ENCODE data around the gene SLC52A3. TPM values are rescaled to one million over a fixed set of nuclear protein-coding genes. Genes with fewer than 3 reads are reported as not detected.
"Not testable (repeated sequence)": the region's sequence is repeated elsewhere in the genome, so short reads cannot be mapped to it uniquely, and the experiment has no call there.

Gene SLC52A3
- total RNA-seq, 1 donor from 2014 or later: 2.3 TPM

DNA sequence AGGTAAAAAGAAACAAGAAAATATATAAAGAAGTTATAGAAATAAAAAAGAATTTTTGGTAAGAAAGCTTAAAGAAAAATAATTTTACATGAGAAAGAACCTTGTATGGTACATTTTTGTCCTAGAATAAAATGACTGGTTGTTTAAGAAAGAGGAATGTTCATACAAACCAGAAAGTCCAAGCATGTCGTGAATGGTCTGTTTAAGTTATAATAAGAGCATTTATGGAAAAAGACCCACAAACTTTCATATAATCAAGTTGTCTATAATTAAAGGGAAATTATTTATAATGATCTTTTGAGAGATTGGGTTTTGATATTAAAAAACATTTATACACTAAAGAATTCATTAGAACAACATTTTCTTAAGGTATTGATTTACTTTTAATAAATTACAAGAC is 37.4 kb upstream of the SLC52A3 start:
- Histone ChIP-seq H3K4me1 (no peaks in the 10 kb centered on the region), H3K27ac (replicated peaks) (no peak overlapping the region), H3K9me3 (replicated peaks) (peaks cover 25% of the 10 kb centered on the region), H3K4me3 (no peak overlapping the region), H3K27me3 (ENCODE audit: low read depth) (peaks cover 49% of the 10 kb centered on the region), H3K36me3 (no peaks in the 10 kb centered on the region)
- DNase-seq: no peak
- intact Hi-C loops (cut with micrococcal nuclease): no loop called here
- TF ChIP-seq, protein P1, sequence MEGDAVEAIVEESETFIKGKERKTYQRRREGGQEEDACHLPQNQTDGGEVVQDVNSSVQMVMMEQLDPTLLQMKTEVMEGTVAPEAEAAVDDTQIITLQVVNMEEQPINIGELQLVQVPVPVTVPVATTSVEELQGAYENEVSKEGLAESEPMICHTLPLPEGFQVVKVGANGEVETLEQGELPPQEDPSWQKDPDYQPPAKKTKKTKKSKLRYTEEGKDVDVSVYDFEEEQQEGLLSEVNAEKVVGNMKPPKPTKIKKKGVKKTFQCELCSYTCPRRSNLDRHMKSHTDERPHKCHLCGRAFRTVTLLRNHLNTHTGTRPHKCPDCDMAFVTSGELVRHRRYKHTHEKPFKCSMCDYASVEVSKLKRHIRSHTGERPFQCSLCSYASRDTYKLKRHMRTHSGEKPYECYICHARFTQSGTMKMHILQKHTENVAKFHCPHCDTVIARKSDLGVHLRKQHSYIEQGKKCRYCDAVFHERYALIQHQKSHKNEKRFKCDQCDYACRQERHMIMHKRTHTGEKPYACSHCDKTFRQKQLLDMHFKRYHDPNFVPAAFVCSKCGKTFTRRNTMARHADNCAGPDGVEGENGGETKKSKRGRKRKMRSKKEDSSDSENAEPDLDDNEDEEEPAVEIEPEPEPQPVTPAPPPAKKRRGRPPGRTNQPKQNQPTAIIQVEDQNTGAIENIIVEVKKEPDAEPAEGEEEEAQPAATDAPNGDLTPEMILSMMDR (IDR thresholded peaks at IDR 0.05; ENCODE audit: borderline replicate concordance): no peak

DNA sequence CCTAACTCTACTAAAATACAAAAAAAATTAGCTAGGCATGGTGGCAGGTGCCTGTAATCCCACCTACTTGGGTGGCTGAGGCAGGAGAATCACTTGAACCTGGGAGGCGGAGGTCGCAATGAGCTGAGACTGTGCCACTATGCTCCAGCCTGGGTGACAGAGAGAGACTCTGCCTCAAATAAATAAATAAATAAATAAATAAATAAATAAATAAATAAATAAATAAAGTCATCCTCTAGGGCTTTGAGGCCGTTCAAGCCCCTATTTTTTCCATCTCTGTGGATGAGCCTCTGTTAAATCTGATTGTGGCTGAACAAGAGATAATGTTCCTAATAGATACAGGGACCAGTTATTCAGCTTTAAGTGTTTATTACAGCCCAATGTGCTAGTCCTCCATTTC is 33.4 kb upstream of the SLC52A3 start:
- TF ChIP-seq, protein P1 (IDR thresholded peaks at IDR 0.05; ENCODE audit: borderline replicate concordance): no peak
- intact Hi-C loops (cut with micrococcal nuclease): no loop called here
- Histone ChIP-seq H3K4me1 (no peaks in the 10 kb centered on the region), H3K4me3 (no peak overlapping the region), H3K9me3 (replicated peaks) (peaks cover 23% of the 10 kb centered on the region), H3K36me3 (no peaks in the 10 kb centered on the region), H3K27ac (replicated peaks) (no peak overlapping the region), H3K27me3 (ENCODE audit: low read depth) (peaks cover 33% of the 10 kb centered on the region)
- no peak for DNase-seq

DNA sequence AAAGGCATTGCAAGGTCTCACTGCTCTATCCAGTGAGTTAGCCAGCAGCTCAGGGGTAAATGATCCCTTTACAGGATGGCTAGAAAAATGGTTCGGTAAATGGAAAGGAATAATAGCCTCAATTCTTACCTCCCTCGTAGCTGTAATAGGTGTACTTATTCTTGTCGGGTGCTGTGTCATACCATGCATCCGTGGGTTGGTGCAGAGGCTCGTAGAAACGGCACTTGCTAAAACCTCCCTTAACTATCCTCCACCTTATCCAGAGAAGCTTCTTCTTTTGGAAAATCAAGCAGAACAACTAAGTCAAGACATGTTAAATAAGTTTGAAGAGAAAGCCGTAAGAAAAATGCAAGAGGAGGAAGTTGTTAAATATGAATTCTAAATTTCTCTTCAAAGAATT is 31.7 kb upstream of the SLC52A3 start:
- intact Hi-C loops (cut with micrococcal nuclease); H3K27ac ChIP-seq (replicated peaks); H3K4me1 ChIP-seq; H3K9me3 ChIP-seq (replicated peaks); H3K4me3 ChIP-seq; DNase-seq; H3K36me3 ChIP-seq: not testable (repeated sequence)
- H3K27me3 ChIP-seq (ENCODE audit: low read depth): peaks cover 33% of the 10 kb centered on the region

DNA sequence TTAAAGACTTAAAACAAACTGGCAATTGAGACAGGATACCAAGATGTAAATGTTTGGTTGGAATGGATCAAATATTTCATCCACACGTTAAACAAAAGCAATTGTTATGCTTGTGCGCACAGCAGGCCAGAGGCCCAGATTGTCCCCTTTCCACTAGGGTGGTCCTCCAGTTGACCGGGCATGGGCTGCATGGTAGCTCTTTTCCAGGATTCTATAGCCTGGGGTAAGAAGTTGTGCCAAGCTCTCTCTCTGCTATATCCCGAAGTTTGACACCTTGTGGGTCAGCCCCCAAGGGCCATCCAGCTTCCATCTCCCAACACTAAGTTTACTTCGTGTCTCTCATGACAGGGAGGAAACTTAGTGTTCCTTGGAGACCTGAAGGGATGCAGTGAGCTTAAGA is 30.4 kb upstream of the SLC52A3 start:
- H3K27ac ChIP-seq (replicated peaks); intact Hi-C loops (cut with micrococcal nuclease); H3K4me3 ChIP-seq; H3K9me3 ChIP-seq (replicated peaks); H3K4me1 ChIP-seq; H3K36me3 ChIP-seq; DNase-seq: not testable (repeated sequence)
- peaks cover 33% of the 10 kb centered on the region for H3K27me3 ChIP-seq (ENCODE audit: low read depth)

DNA sequence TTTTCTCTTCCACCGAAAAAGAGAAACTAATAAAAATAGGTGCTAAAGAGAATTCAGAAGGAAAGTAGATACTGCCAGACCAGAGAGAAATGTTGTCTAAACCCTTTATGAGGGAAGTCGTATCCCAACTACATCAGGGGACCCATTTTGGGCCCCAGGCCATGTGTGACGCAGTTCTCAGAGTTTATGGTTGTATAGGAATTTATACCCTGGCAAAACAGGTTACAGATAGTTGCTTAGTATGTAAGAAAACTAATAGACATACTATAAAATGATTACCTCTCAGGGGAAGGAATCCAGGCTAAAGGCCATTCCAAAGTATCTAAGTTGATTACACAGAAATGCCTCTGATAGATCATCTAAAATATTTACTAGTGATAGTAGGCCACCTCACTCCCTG is 28.6 kb upstream of the SLC52A3 start:
- Histone ChIP-seq H3K27me3 (ENCODE audit: low read depth) (peaks cover 27% of the 10 kb centered on the region), H3K9me3 (replicated peaks) (peaks cover 6% of the 10 kb centered on the region), H3K36me3 (no peaks in the 10 kb centered on the region), H3K4me3 (no peak overlapping the region), H3K4me1 (no peaks in the 10 kb centered on the region), H3K27ac (replicated peaks) (no peak overlapping the region)
- TF ChIP-seq, protein P1 (IDR thresholded peaks at IDR 0.05; ENCODE audit: borderline replicate concordance): no peak
- intact Hi-C loops (cut with micrococcal nuclease): no loop called here
- DNase-seq: no peak

DNA sequence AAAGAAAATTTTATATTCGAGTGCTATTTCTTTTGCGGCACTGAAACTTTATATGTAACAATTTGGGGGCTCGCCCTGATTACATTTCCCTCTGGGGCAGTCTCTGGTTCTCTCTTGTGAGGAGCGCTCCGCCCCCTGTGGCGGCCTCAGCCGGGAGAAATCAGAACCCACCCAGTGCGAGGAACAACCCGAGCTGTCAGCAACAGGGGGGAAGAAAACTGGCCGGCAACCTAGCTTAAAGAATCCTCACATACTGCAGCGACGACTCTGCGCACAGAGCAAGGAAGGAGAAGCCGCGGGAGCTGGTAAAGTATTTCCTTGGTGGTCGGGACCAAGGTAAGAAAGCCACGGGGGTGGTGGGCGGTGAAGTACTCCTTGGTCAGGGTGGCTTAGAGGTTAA is 23.9 kb upstream of the SLC52A3 start:
- peaks cover 15% of the 10 kb centered on the region for H3K9me3 ChIP-seq (replicated peaks)
- TF ChIP-seq, protein P1 (IDR thresholded peaks at IDR 0.05; ENCODE audit: borderline replicate concordance): no peak
- H3K4me3 ChIP-seq: no peak overlapping the region
- peaks cover 19% of the 10 kb centered on the region for H3K27me3 ChIP-seq (ENCODE audit: low read depth)
- no peaks in the 10 kb centered on the region for H3K4me1 ChIP-seq
- no peak for DNase-seq
- no peak overlapping the region for H3K27ac ChIP-seq (replicated peaks)
- intact Hi-C loops (cut with micrococcal nuclease): no loop called here
- H3K36me3 ChIP-seq: no peaks in the 10 kb centered on the region

DNA sequence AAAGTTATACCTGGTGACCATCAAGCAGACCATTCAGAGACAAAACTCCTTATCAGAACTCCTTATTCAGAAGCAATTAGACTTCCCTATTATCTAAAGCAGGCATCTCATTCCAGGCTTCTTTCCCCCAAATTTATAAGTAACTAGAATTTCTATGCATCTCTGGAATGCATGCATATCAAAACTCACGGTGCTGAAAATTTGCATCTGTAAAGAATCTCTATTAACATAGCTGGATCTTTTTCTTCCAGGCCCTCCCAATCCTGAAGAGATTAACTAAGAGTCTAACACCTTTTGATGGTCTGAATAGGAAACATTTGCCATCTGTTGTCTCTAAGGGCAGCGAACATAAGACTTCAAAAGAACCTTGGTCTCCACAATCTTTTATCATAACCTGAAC is 22.8 kb upstream of the SLC52A3 start:
- intact Hi-C loops (cut with micrococcal nuclease): no loop called here
- Histone ChIP-seq H3K9me3 (replicated peaks) (peaks cover 15% of the 10 kb centered on the region), H3K27ac (replicated peaks) (no peak overlapping the region), H3K4me1 (no peaks in the 10 kb centered on the region), H3K36me3 (no peaks in the 10 kb centered on the region), H3K4me3 (no peak overlapping the region), H3K27me3 (ENCODE audit: low read depth) (peaks cover 25% of the 10 kb centered on the region)
- no peak for DNase-seq
- TF ChIP-seq, protein P1 (IDR thresholded peaks at IDR 0.05; ENCODE audit: borderline replicate concordance): no peak
